ENCODE measurements around the gene TNRC6B.

DNA sequence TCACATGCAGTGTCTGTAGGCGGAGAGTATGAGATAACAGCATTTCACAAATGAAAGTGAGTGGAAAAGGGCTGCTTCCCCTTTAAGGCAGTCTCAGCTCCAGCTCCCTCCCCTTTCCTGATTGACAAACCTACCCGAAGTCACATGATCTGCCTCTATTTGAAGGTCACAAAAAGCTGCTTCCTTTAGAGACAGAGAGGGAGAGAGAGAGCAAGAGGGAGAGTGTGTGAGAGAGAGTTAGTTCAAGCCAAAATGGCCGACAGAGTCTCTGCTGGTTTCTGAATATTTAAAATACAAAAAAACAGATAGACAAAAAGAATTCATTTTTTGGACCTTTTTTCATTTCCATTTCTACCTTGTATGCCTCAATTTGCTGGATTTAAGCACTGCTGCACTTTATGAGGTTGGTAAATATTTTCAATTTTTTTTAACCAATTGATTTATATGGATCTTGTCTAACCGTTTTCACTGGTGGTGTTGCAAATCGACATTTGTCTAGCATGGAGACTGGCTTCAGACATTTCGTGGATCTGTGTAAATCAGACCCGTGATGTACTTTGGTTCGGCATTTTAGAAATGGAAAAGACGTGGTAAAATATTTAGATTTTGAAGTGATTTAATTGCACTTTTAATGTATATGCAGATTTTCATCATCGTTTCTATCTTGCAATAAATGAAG lies at the start of gene TNRC6B:
- TF ChIP-seq, protein P1, sequence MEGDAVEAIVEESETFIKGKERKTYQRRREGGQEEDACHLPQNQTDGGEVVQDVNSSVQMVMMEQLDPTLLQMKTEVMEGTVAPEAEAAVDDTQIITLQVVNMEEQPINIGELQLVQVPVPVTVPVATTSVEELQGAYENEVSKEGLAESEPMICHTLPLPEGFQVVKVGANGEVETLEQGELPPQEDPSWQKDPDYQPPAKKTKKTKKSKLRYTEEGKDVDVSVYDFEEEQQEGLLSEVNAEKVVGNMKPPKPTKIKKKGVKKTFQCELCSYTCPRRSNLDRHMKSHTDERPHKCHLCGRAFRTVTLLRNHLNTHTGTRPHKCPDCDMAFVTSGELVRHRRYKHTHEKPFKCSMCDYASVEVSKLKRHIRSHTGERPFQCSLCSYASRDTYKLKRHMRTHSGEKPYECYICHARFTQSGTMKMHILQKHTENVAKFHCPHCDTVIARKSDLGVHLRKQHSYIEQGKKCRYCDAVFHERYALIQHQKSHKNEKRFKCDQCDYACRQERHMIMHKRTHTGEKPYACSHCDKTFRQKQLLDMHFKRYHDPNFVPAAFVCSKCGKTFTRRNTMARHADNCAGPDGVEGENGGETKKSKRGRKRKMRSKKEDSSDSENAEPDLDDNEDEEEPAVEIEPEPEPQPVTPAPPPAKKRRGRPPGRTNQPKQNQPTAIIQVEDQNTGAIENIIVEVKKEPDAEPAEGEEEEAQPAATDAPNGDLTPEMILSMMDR (IDR thresholded peaks at IDR 0.05; ENCODE audit: poor library complexity, severe bottlenecking), result no peak
- TF ChIP-seq EP300 (conservative IDR thresholded peaks at IDR 0.05; ENCODE audit: poor library complexity, severe bottlenecking) (peak; percentile 49), TAF1 (IDR thresholded peaks at IDR 0.05; ENCODE audit: low read depth) (peak; percentile 98), SMC3 (conservative IDR thresholded peaks at IDR 0.05; ENCODE audit: poor library complexity) (no peak), POLR2AphosphoS5 (IDR thresholded peaks at IDR 0.05) (peak; percentile 100), EZH2 (IDR thresholded peaks at IDR 0.05; ENCODE audit: borderline replicate concordance, insufficient read depth, low read length, poor library complexity, severe bottlenecking) (no peak), MXI1 (conservative IDR thresholded peaks at IDR 0.05; ENCODE audit: poor library complexity, severe bottlenecking) (peak; percentile 33), RAD21 (conservative IDR thresholded peaks at IDR 0.05) (peak; percentile 39)

All from neural cell (in vitro differentiated cells).